HepG2 (cell line): ENCODE results near the gene E2F1. TPM values are rescaled to one million over a fixed set of nuclear protein-coding genes. Genes with fewer than 3 reads are reported as not detected.

ENCODE experiments used
- ATF7-NPFF ChIP-seq: sonication (generic); formaldehyde crosslinking; IDR thresholded peaks from 2 replicates; pipeline ENCODE4 v1.8.1; 2023; ENCODE audit warnings: mild to moderate bottlenecking, low read depth, missing genetic modification reagents, moderate library complexity
- CBX5 ChIP-seq: sonication (generic); formaldehyde crosslinking; IDR thresholded peaks from 2 replicates; pipeline ENCODE4 v1.4.0; 2020; ENCODE audit warnings: missing genetic modification reagents, borderline replicate concordance
- CCAR2 ChIP-seq: fragments of 200-400 bp; formaldehyde crosslinking; optimal IDR thresholded peaks from 2 replicates; pipeline ENCODE3; 2018; ENCODE audit warnings: low read depth, mild to moderate bottlenecking, low read length, moderate library complexity
- CEBPZ ChIP-seq: IDR thresholded peaks from 2 replicates; pipeline ENCODE4 v1.6.1; 2012; ENCODE audit warnings: low read length, improper control_type of control experiment
- DBP ChIP-seq: sonication (generic); formaldehyde crosslinking; IDR thresholded peaks from 2 replicates; pipeline ENCODE4 v1.4.0; 2020; ENCODE audit warnings: missing genetic modification reagents; ENCODE audit errors: not compliant biosample characterization
- E2F2 ChIP-seq: sonication (generic); formaldehyde crosslinking; IDR thresholded peaks from 2 replicates; pipeline ENCODE4 v1.4.0; 2020; ENCODE audit warnings: missing genetic modification reagents, borderline replicate concordance
- HMG20B ChIP-seq: conservative IDR thresholded peaks from 2 replicates; pipeline ENCODE4 v1.6.1; 2016; ENCODE audit warnings: missing genetic modification reagents, missing compliant biosample characterization
- JUNB ChIP-seq: sonication (generic); formaldehyde crosslinking; IDR thresholded peaks from 2 replicates; pipeline ENCODE4 v1.8.0; 2022; ENCODE audit warnings: missing genetic modification reagents, mild to moderate bottlenecking, borderline replicate concordance
- NPAS2 ChIP-seq: sonication (generic); formaldehyde crosslinking; IDR thresholded peaks from 2 replicates; pipeline ENCODE4 v1.8.0; 2022; ENCODE audit warnings: mild to moderate bottlenecking, missing genetic modification reagents, borderline replicate concordance
- NR2C2 ChIP-seq: sonication (generic); formaldehyde crosslinking; IDR thresholded peaks from 2 replicates; pipeline ENCODE4 v1.4.0; 2020; ENCODE audit warnings: missing genetic modification reagents, mild to moderate bottlenecking, moderate library complexity, borderline replicate concordance
- NR3C1 ChIP-seq: sonication (generic); formaldehyde crosslinking; IDR thresholded peaks from 2 replicates; pipeline ENCODE4 v1.4.0; 2020; ENCODE audit warnings: missing genetic modification reagents
- RAD51 ChIP-seq: fragments of 450-650 bp; IDR thresholded peaks from 2 replicates; pipeline ENCODE4 v1.6.1; 2016; ENCODE audit warnings: borderline replicate concordance
- RBAK ChIP-seq: sonication (generic); formaldehyde crosslinking; IDR thresholded peaks from 2 replicates; pipeline ENCODE4 v1.5.1; 2020; ENCODE audit warnings: mild to moderate bottlenecking, missing genetic modification reagents
- USF2 ChIP-seq, 2 experiments: sonication (generic) in 1 of 2; formaldehyde crosslinking in 1 of 2; IDR thresholded peaks; 2 replicates each; pipeline versions ENCODE4 v1.5.1 to v1.6.1; 2011 to 2020; ENCODE audit warnings: borderline replicate concordance in 1 of 2, low read depth in 1 of 2, low read length in 1 of 2, mild to moderate bottlenecking in 1 of 2, missing genetic modification reagents in 1 of 2, moderate library complexity in 1 of 2
- ZFP82 ChIP-seq: sonication (generic); formaldehyde crosslinking; IDR thresholded peaks from 2 replicates; pipeline ENCODE4 v1.5.1; 2020; ENCODE audit warnings: mild to moderate bottlenecking, missing genetic modification reagents, borderline replicate concordance
- ZNF143 ChIP-seq: sonication (generic); formaldehyde crosslinking; IDR thresholded peaks from 2 replicates; pipeline ENCODE4 v1.4.0; 2020; ENCODE audit warnings: missing genetic modification reagents
- ZNF276 ChIP-seq: sonication (generic); formaldehyde crosslinking; IDR thresholded peaks from 2 replicates; pipeline ENCODE4 v1.4.0; 2020; ENCODE audit warnings: mild to moderate bottlenecking, low read depth, missing genetic modification reagents
- ZNF282 ChIP-seq: fragments of 450-650 bp; IDR thresholded peaks from 2 replicates; pipeline ENCODE4 v1.6.1; 2018; ENCODE audit not compliant: partially characterized antibody
- ZNF607 ChIP-seq: sonication (generic); formaldehyde crosslinking; IDR thresholded peaks from 2 replicates; pipeline ENCODE4 v1.5.1; 2020; ENCODE audit warnings: missing genetic modification reagents, mild to moderate bottlenecking, borderline replicate concordance
- polyA plus RNA-seq, 8 experiments: library from polyadenylated mRNA; depleted of rRNA in 3 of 8; stranded (reverse) in 7 of 8; unstranded in 1 of 8; fragments of >200 nt; fragmentation: Illumina TruSeq in 4 of 8; extraction: Trizol in 4 of 8; gene quantifications; 2 replicates each; pipeline versions ENCODE4 v1.2.1 to v1.2.3, GENCODE V29; 2011 to 2016; ENCODE audit warnings: low read depth in 4 of 8, missing spikeins in 1 of 8, mixed read lengths in 1 of 8; ENCODE audit not compliant: insufficient read depth in 1 of 8
- total RNA-seq, 5 experiments: library from RNA; depleted of rRNA; stranded (reverse); fragments of >200 nt; fragmentation: Illumina TruSeq; extraction: Trizol; gene quantifications; 2 replicates each; pipeline ENCODE4 v1.2.3, GENCODE V29; 2016; ENCODE audit warnings: low read depth in 1 of 5

The E2F1 gene
- total and polyA plus RNA-seq, 2 of the 13 experiments (the other 11 are each of a cell fraction or from before 2014, with no cell fraction given): 25.5 to 39.4 TPM

- TF ChIP-seq CEBPZ (no peak), RAD51 (no peak), ZNF143 (CRISPR knock-in tag) (peak; percentile 76), E2F2 (CRISPR knock-in tag) (no peak), ZNF276 (CRISPR knock-in tag) (no peak), NR2C2 (CRISPR knock-in tag) (no peak), ZNF282 (no peak), JUNB (CRISPR knock-in tag) (no peak), USF2 (IDR thresholded peaks at IDR 0.05; ENCODE audit: low read depth, low read length) (no peak), USF2 (CRISPR knock-in tag; IDR thresholded peaks at IDR 0.05; ENCODE audit: borderline replicate concordance) (no peak), ZFP82 (CRISPR knock-in tag) (no peak), CCAR2 (no peak), DBP (no peak), ZNF607 (CRISPR knock-in tag) (no peak), NR3C1 (CRISPR knock-in tag) (no peak), NPAS2 (CRISPR knock-in tag) (no peak), HMG20B (CRISPR knock-in tag) (0 out of 2 replicates have a peak, but pooled peaks have one; percentile 26), RBAK (no peak), ATF7-NPFF (CRISPR knock-in tag) (no peak), CBX5 (CRISPR knock-in tag) (no peak)
These were observed 2.8 kb upstream of the E2F1 start (continued) for GRCh38 chr20:33688938-33689424.
